CD4-positive, alpha-beta T cell treated with Interleukin-4 for 1 hour (primary cell): ENCODE measurements around the gene GRM8.
"Not testable (repeated sequence)": the region's sequence is repeated elsewhere in the genome, so short reads cannot be mapped to it uniquely, and the experiment has no call there.

ENCODE experiments used
- DNase-seq, 2 donors: peaks; one replicate each; pipeline ENCODE4 v3.0.0-alpha.2; 2020 to 2022

GRM8 gene

GRCh38 chr7:126907657-126908056 lies 345.1 kb downstream of the GRM8 start:
- DNase-seq, result not testable (repeated sequence)

GRCh38 chr7:126905255-126905654 lies 347.5 kb downstream of the GRM8 start:
- DNase-seq, result not testable (repeated sequence)

- not testable (repeated sequence) for DNase-seq
These were observed 351.5 kb downstream of the GRM8 start for GRCh38 chr7:126901041-126901765.

GRCh38 chr7:126887980-126888379 lies 364.8 kb downstream of the GRM8 start:
- not testable (repeated sequence) for DNase-seq

GRCh38 chr7:126887560-126887959 lies 365.2 kb downstream of the GRM8 start:
- DNase-seq, result not testable (repeated sequence)

- DNase-seq, result not testable (repeated sequence)
These were observed 370.0 kb downstream of the GRM8 start for GRCh38 chr7:126882730-126883129.

GRCh38 chr7:126881908-126882307 lies 370.8 kb downstream of the GRM8 start:
- not testable (repeated sequence) for DNase-seq

- DNase-seq, result no peak
These were observed 371.4 kb downstream of the GRM8 start for GRCh38 chr7:126881315-126881714.

- not testable (repeated sequence) for DNase-seq
These were observed 376.2 kb downstream of the GRM8 start for GRCh38 chr7:126876536-126876935.

GRCh38 chr7:126856691-126857291 lies 395.9 kb downstream of the GRM8 start:
- DNase-seq, result no peak

GRCh38 chr7:126845331-126845730 lies 407.4 kb downstream of the GRM8 start:
- DNase-seq, result no peak

GRCh38 chr7:126843883-126844282 lies 408.9 kb downstream of the GRM8 start:
- no peak for DNase-seq

GRCh38 chr7:126843336-126843735 lies 409.4 kb downstream of the GRM8 start:
- no peak for DNase-seq

GRCh38 chr7:126842451-126842850 lies 410.3 kb downstream of the GRM8 start:
- DNase-seq, result no peak

- no peak for DNase-seq
These were observed 411.9 kb downstream of the GRM8 start for GRCh38 chr7:126840869-126841268.

- no peak for DNase-seq
These were observed 413.1 kb downstream of the GRM8 start for GRCh38 chr7:126839624-126840023.

- DNase-seq, result no peak
These were observed 414.5 kb downstream of the GRM8 start for GRCh38 chr7:126838194-126838593.

GRCh38 chr7:126831241-126831640 lies 421.5 kb downstream of the GRM8 start:
- not testable (repeated sequence) for DNase-seq

GRCh38 chr7:126820925-126821324 lies 431.8 kb downstream of the GRM8 start:
- no peak for DNase-seq

GRCh38 chr7:126819197-126819484 lies 433.6 kb downstream of the GRM8 start:
- DNase-seq, result no peak

- DNase-seq, result no peak
These were observed 434.1 kb downstream of the GRM8 start for GRCh38 chr7:126818393-126819196.

GRCh38 chr7:126809188-126809587 lies 443.6 kb downstream of the GRM8 start:
- DNase-seq, result no peak

GRCh38 chr7:126806614-126807013 lies 446.1 kb downstream of the GRM8 start:
- DNase-seq, result no peak

GRCh38 chr7:126805351-126805750 lies 447.4 kb downstream of the GRM8 start:
- no peak for DNase-seq
